ENCODE data around the gene PPIL1. TPM values are rescaled to one million over a fixed set of nuclear protein-coding genes. Genes with fewer than 3 reads are reported as not detected.

Gene PPIL1
- total RNA-seq, 1 experiment from 2014 or later: 43.3 TPM

DNA sequence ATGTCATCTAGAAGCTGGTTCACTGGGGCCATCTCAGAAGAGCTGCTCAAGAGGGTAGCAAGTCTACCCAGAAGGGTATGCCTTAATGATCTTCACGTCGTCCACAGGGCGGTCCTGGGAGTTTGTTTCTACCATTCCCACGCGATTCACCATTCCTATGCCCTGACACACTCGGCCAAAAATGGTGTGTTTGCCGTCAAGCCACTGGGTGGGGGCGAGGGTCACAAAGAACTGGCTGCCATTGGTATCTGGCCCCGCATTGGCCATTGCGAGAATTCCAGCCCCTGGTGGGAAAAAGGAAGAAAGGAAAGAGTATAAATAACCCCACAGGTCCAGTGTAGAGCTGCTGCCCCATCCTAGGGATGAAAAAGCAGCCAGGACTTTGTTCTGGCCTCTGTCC, 18.9 kb downstream of the PPIL1 start:
- no peak for DNase-seq (ENCODE audit: low read depth)

DNA sequence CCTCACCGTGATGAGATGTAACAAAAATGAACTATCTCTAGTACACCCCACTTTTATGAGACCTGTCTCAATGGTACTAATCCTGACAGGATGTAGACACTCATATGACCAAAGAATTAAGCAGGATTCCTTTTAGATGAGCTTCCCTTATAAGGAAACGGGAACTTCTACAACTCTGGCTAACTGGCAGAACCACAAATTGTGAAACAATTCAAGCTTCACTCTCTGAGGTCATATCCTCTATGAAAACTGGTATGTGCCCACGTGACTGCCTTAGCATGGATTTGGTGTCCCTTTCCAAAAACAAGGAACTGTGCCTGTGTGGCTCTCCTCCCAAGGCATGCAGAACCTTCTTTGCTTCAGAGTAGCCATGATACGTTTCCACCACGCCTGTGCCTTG, 21.3 kb downstream of the PPIL1 start:
- peak; percentile 86 for DNase-seq (ENCODE audit: low read depth)

DNA sequence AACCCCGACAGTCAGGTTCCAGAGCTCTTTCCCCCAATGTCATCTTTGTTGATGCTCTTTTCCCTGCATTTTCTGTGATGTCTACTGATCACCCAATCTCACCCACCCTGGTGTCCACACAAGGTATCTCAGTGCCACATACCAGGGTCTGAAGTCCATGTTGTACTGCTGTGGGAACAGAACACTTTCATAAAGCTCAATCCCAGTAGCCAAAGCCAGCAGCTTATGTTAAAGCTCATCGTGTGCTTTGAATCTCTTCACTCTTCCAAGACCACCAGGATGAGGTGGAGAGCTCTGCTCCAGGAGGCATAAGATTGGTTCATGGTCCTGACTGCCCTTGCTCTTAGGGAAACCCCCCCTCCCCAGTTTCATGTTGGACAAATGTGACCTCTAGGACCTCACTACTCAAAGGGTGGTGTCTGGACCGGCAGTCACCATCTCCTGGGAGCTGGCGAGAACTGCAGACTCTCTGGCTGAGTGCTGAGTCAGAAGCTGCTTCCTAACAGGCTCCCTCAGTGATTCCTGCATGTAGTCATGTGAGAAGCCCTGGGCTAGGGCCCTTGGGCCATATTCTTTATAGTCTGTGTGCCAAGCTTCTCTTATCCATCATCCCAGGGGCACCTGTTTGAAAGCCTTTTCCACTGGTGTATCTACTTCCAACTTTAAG, 22.0 kb downstream of the PPIL1 start:
- DNase-seq (ENCODE audit: low read depth): peak; percentile 79

DNA sequence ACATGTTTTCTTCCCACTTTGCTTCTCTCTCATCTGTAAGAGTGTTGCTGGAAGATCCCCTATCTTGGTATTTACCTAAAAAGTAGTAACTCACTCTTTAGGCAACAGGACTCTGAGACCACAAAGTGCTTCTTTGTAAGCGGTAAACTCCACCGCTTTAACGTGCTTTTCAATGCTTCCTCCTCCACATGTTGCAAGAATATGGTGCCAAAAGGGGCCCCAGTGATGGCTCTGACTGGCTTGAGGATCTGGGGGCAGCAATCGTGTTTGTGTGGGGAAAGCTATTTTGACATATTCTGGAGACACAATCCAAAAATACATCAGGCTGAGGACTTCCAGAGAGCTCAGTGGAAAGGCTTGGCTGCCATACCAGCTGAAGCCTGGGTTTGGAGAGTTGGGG, 23.0 kb downstream of the PPIL1 start:
- no peak for DNase-seq (ENCODE audit: low read depth)

DNA sequence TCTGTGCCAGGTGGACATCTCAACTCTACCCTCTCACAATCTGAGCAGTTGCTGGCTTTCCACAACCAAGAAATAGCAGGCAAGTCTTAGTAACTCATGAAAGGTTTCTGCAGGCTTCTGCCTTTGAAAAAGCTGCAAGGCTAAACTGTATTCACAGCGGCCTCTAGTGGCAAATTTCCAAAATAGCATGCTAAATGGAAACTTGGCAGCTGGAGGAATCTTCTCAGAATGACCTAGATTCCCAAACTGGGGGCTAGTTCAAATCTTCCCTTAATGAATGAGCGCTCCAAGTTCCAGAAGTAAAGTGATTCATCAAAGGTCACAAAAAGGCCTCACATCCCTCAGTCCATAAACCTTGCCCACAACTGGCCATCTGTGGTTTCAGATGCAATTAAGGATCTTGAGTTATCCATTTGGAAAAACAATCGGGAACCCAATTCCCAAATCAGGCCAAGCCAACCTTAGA, 23.4 kb downstream of the PPIL1 start:
- peak; percentile 82 for DNase-seq (ENCODE audit: low read depth)

DNA sequence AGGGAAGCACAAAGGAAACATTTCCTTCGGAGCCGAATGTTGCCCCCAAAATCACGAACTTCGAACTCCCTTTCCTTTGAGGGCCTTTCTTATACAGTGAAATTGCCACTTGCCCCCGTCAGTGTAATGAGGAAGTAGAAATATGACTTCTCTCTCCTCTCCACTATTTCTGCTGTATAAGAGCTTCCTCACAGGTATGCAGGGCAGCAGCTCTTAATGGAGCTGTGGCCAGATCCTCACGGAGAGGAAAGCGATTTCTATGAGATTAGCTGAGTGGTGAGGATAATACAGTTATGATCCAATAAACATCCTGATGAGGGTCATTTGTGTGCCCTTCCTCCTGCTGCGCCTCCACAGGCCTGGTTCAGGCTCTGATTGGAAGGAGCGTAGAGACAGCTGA, 24.6 kb downstream of the PPIL1 start:
- DNase-seq (ENCODE audit: low read depth): no peak

DNA sequence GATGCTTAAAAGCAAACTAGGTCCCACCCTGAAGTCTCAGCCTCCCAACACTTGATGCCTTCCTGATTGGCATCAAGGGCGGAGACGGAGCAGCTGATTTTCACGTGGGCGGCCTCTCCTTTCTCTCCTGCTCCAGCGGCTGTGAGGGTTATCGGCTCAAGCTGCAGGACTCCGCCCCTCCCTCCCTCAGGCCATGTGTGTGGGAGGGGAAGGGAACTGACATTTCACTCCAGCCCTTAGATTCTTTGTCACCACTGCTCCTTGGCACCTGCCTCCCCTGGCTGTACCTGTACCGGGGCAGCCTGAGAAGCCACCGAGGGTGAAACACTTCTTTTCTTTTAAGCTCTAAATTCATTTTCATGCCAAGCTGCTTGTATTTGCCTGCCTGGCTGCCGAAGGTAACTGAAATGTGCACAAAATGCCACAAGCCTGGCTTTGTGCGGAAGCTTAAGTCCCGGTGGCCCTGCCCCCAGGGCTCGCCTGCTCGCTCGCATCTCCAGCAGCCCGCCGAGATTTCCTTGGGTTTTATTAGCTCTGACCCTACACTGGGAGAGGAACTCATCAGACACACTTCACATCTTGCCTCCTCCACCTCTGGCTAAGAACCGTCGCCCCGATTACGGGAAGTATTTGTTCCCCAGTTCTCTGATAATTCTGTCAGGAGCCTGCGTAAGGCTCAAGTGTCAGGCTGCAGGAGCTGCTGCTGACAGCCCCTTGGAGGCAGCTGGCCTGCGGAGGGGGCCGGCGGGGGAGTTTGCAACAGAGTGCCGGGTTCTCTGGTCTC, 25.8 kb downstream of the PPIL1 start:
- no peak for DNase-seq (ENCODE audit: low read depth)

DNA sequence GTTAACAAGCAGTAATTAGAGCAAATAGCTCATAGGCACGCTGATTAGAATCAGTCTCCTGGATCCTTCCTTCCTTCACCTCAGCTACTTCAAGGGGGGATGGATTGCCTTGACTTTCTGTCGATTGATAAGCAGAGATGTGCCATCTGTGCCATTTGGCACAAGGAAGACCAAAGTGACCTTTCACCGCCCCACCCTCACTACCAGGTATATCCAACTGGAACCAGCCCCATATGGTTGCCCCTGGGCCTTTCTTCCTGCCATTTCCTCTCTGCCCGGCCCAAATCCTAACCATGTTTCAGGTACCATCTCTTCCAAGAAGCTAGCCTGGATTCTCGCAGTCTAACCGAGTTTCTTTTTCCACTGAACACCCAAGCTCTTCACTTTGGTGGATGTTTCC, 26.6 kb downstream of the PPIL1 start:
- DNase-seq (ENCODE audit: low read depth): no peak

DNA sequence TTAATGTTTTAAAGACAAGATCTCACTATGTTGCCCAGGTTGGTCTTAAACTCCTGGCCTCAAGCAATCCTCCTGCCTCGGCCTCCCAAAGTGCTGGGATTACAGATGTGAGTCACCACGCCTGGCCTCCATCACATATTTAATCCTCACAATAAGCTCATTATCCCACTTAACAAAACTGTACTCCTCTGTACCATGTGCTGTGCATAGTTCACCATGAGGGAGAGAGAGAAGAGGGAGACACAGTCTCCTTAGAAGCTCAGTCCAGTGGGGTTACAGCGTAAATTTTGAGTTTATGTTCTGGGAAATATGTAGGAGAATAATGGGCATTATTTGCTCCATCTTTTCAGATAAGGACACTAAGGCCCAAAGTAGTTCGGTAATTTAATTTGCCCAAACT, 27.5 kb downstream of the PPIL1 start:
- DNase-seq (ENCODE audit: low read depth): no peak

DNA sequence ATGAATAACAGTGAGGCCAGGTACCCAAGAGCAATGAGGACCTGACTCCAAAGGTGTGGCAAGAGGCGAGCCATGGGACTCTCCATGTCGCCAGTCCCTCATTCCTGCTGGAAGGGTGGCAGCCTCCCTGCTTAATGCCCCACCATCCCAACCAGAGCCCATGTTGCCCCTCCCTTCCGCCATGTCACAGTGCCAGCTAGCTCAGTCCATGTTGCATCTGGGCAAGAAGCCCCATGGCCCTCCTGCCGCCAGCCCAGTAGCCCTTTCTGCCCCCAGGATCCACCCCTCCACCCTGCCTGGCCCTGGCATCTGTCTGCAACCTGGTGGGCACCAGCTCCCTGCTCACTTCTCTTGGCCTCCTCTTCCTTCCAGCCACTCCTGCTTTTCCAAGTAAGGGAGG, 29.4 kb downstream of the PPIL1 start:
- DNase-seq (ENCODE audit: low read depth): no peak

DNA sequence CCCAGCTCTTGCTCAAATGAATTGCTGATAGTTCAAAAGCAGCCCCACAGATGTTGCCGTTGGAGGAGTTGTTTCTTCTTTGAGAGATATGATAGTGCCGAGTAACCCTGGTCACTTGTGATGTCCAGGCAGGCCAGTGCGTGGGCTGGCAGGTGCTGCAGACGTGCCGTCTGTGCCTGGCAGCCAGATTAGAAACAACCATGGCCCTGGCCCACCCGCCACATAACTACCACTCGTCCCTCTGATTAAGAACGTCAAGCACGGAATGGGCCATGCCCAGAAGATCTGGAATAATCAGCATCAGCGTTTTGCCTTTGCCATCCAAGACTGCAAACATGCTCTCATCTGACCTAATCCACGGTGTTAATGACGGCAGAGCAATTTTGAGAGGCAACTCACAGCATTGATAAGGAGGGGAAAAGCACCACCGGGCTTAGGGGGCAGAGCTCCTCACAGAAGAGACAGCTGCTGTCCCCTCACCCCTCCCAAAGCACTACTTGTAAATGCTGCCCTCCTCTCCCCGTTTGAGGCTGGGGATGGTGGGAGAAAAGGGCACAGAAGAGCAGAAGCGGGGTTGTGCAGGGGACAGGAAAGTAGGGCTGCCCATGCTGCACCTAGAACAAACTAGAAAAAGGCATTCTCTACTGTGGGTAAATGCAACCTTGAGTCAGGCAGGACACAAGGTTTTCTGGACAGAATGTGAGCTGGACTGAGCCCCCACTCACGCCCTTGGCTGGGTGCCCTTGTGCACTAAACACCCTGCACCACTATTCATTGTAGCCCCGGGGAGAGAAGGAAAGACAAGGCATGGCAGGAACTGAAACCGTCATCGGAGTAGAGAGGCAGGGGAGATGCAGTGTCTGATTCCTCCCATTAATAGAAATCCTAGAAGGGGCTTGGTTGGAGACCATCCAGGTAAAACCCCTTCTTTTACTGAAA, 30.1 kb downstream of the PPIL1 start:
- no peak for DNase-seq (ENCODE audit: low read depth)

DNA sequence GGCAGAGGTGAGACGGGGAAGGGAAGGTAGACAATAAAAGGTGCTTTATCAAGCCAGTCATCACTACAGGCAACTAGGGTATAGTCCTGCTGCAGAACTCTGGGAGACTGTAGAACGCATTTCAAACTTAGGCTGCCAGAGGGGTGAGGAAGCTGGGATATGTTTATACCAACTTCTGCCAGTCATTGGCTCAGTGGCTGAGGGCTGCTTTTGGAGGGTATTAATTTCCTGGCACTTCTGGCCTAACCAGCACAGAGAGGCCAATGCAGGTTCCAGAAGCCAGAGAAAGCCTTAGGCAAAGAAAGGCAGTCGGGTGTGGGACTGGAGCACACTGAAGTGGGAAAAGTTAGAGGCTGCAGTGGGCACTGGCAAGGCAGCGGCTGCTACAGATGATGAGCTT, 31.4 kb downstream of the PPIL1 start:
- DNase-seq (ENCODE audit: low read depth): no peak

DNA sequence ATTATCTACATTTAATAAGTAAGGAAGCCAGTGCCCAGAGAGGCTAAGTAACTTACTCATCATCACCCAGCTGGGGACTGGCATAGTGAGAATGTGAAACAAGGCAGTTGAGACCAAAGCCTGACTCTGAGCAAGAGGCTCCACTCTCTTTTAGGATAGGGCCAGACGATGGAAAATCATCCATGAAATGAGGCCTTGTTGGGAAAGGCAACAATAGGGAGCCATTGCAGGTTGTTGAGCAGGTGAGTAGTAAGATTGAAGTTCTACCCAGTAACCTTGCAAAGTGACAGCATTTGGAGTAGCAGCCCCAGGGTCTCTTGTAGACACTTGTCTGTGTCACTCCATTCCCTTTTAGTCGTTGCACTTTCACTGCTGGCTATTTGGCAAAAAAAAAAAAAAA, 32.8 kb downstream of the PPIL1 start:
- no peak for DNase-seq (ENCODE audit: low read depth)

DNA sequence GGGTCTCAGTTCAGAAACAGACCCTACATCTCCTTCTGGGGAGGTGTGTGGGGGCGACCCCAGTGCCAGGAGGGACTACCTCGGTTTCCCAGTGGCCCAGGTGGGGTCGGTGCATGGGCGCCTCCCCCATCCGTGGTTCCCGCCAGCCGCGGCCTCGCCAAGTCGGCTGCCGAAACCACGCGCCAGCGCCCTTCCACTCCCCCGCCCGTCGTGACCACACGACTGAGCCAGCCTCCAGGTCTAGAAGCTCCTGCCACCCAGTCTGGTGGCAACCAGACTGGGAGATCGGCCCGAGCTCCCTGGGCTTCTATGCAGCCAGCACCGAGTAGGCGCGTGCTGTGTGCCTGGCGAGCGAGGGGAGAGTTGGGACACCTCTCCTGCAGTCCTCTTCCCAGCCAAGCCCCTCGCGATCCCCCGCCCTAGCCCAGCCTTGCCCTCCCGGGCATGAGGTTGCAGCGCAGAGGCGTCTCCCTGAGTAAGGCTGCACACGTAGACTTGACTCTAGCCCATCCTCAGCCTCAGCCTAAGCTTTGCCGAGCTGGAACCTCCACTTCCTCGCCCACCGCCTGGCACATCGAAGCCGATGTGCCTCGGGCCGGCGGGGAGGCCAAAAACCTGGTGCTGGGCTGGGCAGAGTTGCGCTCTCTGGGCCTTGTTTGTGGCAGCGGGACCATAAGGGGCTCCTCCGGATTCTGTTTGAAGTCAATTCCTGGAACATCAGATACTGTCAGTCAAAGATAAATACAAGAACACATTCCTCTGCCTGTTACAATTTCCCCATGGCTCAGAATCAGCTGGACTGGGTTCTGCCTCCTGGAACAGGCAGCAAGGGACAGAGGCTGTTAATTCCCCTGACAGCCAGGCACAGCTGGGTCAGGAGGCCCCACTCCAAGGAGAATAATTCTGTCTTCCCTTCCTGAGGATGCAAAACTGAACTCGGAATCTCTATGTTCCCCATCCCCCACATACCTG, 33.9 kb downstream of the PPIL1 start:
- peak; percentile 51 for DNase-seq (ENCODE audit: low read depth)

DNA sequence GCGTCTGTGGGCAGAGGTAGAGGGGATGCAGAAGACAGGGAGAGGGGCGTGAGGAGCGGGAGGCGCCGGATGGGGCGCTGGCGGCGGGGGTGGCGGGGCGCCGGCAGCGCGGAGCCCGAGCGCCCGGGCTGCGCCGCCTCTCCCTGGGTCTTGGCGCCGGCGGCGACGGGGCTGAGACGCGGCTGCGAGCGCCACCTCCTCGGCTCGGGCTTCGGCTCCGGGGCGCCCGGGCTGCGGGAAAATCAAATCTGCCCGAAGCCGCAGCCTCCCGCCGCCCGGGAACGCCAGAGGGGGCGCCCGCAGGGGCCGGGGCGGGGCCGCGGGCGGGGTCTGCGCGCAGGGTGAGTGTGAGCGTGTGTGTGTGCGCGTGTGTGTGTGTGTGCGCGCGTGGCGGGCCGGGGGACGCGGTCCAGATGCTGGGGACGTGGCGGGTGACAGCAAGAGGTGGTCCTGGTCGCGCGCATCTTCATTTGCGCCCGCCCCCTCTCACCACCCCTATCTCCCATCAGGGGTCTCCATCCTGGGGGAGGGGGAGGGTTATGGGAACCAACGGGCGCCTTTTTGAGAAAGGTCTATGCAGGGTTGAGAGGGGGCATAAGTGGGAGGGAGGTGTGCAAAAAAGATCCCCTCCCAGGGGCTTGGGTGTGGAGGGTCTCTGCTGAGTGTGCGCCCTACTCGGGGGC, 34.7 kb downstream of the PPIL1 start:
- peak; percentile 27 for DNase-seq (ENCODE audit: low read depth)

DNA sequence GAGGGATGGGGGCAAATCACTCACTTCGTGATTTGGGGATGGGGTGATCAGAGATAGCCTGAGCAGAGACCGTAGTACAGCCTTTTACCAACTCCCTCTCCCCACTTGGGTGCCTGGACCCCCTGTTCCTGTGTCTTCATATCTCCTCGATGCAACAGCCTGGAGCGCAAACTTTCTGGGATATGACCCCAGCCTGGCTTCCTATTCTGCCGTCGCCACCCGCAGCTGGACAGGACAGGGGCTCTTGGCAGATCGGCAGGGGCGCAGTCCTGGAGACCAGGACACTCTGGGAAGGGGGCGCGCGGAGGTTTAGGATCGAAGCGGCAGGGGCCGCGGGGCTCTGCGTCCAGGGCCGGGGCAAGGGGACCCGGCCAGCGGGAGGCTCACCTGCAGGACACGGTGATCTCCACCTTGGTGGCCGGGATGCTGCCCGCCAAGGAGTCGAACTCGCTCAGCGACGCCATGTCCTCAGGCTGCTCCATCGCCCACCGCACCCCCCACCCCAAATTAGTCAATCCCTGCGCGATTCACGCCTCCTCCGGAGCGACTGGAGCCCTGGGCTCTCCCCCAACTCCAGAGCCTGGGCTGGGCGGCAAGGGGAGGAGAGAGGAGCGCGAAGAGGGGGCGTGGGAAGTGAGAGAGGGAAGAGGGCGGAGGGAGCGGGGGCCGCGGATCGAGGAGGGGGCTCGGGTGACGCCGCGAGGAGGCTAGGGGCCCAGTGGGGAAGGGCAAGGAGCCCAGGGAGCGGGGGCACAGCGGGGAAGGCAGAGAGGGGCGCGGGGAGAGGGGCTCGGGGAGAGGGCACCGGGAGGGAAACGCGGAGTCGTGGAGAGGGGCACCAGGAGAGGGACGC, 35.5 kb downstream of the PPIL1 start, which contains the start of gene CPNE5:
TSS of gene CPNE5 (minus strand) at position 549 of the 853 bp plus-strand sequence. CDS start at position 482, 67 bp downstream.
- no peak for DNase-seq (ENCODE audit: low read depth)

DNA sequence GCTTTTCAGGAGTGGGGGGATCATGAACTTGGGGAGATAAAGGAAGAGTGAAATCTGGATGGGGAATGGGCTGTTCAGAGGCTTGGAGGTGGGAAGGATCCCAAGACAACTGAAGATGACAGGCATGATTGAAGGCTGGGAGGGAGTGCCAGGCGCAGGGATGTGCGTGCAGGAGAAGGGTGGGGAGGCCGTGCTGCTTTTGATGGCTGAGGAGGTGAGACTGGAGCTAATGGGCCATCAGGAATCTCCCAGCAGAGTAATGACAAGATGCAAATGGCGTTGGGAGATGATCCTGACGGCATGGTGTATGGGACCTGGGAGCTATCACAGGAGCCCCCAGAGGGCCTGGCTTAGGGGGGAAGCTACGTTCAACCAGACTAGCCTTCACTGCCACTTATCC, 36.9 kb downstream of the PPIL1 start:
- no peak for DNase-seq (ENCODE audit: low read depth)

DNA sequence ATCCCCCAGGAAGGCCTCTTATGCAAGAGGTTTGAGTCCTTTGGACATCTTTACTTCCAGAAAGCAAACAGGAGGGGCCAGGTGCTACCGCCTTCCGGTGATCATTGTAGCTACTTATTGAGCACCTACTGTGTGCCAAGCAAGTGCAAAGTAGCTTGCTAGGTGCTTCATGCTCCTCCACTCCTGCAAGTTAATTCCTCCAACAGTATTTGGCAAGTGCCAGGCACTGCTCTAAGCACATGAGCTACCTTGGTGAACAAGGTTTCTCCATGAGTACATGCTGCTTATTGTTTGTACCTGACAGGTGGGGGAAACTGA, 37.6 kb downstream of the PPIL1 start:
- no peak for DNase-seq (ENCODE audit: low read depth)
